SU-DHL-6 (cell line): ENCODE data around the gene TRIM34.
A peak's percentile ranks its signal among the peaks of the same experiment; 100 is the strongest.

ENCODE experiments used
- H2AFZ ChIP-seq: fragments of 200-600 bp; sonication (generic); 2 replicates; pipeline ENCODE4 v1.6.1; 2014; ENCODE audit warnings: low read depth, mild to moderate bottlenecking, moderate library complexity, mixed read lengths, antibody characterized with exemption, low read length; ENCODE audit not compliant: severe bottlenecking
- H3F3A ChIP-seq: fragments of 200-600 bp; shearing (Covaris generic); 2 replicates; pipeline ENCODE4 v1.6.0; 2016; ENCODE audit warnings: antibody characterized with exemption, mild to moderate bottlenecking; ENCODE audit not compliant: insufficient read depth
- H3K27ac ChIP-seq: fragments of 200-600 bp; sonication (generic); 2 replicates; pipeline ENCODE4 v1.5.1; 2016; ENCODE audit warnings: low read depth, mild to moderate bottlenecking, low read length, moderate library complexity, mixed read lengths
- H3K27me3 ChIP-seq: fragments of 200-600 bp; sonication (generic), shearing (Covaris generic); 2 replicates; pipeline ENCODE4 v1.6.0; 2014; ENCODE audit warnings: mild to moderate bottlenecking, low read length
- H3K36me3 ChIP-seq: fragments of 200-600 bp; sonication (generic); 2 replicates; pipeline ENCODE4 v1.6.1; 2014; ENCODE audit warnings: mild to moderate bottlenecking, low read length, mixed read lengths
- H3K4me2 ChIP-seq: fragments of 300-600, 200-600 bp; shearing (Covaris generic), sonication (generic); 2 replicates; pipeline ENCODE4 v1.6.0; 2014; ENCODE audit warnings: low read length, low read depth, mild to moderate bottlenecking; ENCODE audit not compliant: poor library complexity, severe bottlenecking
- H3K4me3 ChIP-seq: fragments of 200-600 bp; sonication (generic); 2 replicates; pipeline ENCODE4 v1.5.1; 2014; ENCODE audit warnings: antibody characterized with exemption, low read length, mild to moderate bottlenecking, mixed read lengths; ENCODE audit not compliant: insufficient read depth, poor library complexity, severe bottlenecking
- H3K79me2 ChIP-seq: fragments of 200-600 bp; sonication (generic); 2 replicates; pipeline ENCODE4 v1.6.1; 2014; ENCODE audit warnings: mild to moderate bottlenecking, low read length, moderate library complexity; ENCODE audit not compliant: insufficient read depth
- H3K9ac ChIP-seq: fragments of 200-600 bp; sonication (generic); 2 replicates; pipeline ENCODE4 v1.7.0; 2014; ENCODE audit warnings: mild to moderate bottlenecking, low read length
- H3K9me2 ChIP-seq: fragments of 200-600 bp; sonication (generic); replicated peaks from 2 replicates; pipeline ENCODE4 v1.6.1; 2014; ENCODE audit warnings: low read length; ENCODE audit not compliant: insufficient read depth
- H3K9me3 ChIP-seq: fragments of 200-600 bp; sonication (generic); 2 replicates; pipeline ENCODE4 v1.6.1; 2014; ENCODE audit warnings: low read length, mixed read lengths; ENCODE audit not compliant: insufficient read depth
- H4K20me1 ChIP-seq: fragments of 200-600 bp; sonication (generic); 2 replicates; pipeline ENCODE4 v1.6.1; 2014; ENCODE audit warnings: low read depth, mild to moderate bottlenecking, antibody characterized with exemption, low read length, moderate library complexity, mixed read lengths
- EZH2phosphoT487 ChIP-seq: fragments of 200-600 bp; sonication (generic), shearing (Covaris generic); conservative IDR thresholded peaks from 2 replicates; pipeline ENCODE4 v1.6.1; 2018; ENCODE audit warnings: mild to moderate bottlenecking, antibody characterized with exemption, low read length, moderate library complexity, mixed read lengths
- TF ChIP-seq, protein P1 (sequence below): fragments of 200-600 bp; sonication (generic); IDR thresholded peaks from one replicate; pipeline ENCODE4 v1.5.1; 2017; ENCODE audit warnings: antibody characterized with exemption, mild to moderate bottlenecking, low read length, moderate library complexity; ENCODE audit not compliant: insufficient read depth, poor library complexity, severe bottlenecking

The TRIM34 gene

DNA sequence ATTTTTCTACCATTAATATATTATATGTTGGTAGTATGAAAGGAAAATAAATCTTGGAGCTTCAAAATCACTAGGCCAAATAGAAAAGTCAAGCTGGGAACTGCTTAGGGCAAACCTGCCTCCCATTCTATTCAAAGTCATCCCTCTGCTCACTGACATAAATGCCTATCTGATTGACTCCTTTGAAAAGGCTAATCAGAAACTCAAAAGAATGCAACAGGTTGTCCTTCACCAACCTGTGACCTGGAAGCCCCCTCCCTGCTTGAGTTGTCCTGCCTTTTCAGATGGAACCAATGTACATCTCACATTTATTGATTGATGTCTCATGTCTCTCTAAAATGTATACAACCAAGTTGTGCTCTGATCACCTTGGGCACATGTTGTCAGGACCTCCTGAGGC, 3.2 kb upstream of the TRIM34 start:
- H3K9ac ChIP-seq: no peak overlapping the region
- H3K27ac ChIP-seq: no peak overlapping the region
- no peaks in the 10 kb centered on the region for H3K9me2 ChIP-seq
- H3K27me3 ChIP-seq: no peaks in the 10 kb centered on the region
- no peaks in the 10 kb centered on the region for H3F3A ChIP-seq
- H3K4me3 ChIP-seq: no peak overlapping the region
- H3K36me3 ChIP-seq: no peaks in the 10 kb centered on the region
- H3K9me3 ChIP-seq: no peaks in the 10 kb centered on the region
- no peak overlapping the region for H3K4me2 ChIP-seq
- TF ChIP-seq, protein P1, sequence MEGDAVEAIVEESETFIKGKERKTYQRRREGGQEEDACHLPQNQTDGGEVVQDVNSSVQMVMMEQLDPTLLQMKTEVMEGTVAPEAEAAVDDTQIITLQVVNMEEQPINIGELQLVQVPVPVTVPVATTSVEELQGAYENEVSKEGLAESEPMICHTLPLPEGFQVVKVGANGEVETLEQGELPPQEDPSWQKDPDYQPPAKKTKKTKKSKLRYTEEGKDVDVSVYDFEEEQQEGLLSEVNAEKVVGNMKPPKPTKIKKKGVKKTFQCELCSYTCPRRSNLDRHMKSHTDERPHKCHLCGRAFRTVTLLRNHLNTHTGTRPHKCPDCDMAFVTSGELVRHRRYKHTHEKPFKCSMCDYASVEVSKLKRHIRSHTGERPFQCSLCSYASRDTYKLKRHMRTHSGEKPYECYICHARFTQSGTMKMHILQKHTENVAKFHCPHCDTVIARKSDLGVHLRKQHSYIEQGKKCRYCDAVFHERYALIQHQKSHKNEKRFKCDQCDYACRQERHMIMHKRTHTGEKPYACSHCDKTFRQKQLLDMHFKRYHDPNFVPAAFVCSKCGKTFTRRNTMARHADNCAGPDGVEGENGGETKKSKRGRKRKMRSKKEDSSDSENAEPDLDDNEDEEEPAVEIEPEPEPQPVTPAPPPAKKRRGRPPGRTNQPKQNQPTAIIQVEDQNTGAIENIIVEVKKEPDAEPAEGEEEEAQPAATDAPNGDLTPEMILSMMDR: no peak
- no peak for TF ChIP-seq EZH2phosphoT487
- no peaks in the 10 kb centered on the region for H3K79me2 ChIP-seq
- no peaks in the 10 kb centered on the region for H4K20me1 ChIP-seq
- H2AFZ ChIP-seq: no peak overlapping the region

DNA sequence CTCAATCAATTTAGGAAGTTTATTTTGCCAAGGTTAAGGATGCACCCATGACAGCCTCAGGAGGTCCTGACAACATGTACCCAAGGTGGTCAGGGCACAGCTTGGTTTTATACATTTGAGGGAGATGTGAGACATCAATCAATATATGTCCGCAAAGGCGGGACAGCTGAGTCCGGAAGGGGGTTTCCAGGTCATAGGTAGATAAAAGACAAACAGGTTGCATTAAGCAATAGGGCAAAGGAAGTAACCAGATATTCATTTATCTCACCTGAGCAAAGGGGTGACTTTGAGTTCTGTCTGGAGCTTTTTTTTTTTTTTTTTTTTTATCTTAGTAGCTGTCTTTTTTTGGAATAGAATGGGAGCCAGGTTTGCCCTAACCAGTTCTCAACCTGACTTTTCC, 2.0 kb upstream of the TRIM34 start:
- Histone ChIP-seq H3K36me3 (no peaks in the 10 kb centered on the region), H3F3A (no peaks in the 10 kb centered on the region), H3K27ac (no peak overlapping the region), H3K27me3 (no peaks in the 10 kb centered on the region), H4K20me1 (no peaks in the 10 kb centered on the region), H3K4me3 (no peak overlapping the region), H3K79me2 (no peaks in the 10 kb centered on the region), H3K9ac (no peak overlapping the region), H3K9me3 (no peaks in the 10 kb centered on the region), H2AFZ (no peak overlapping the region), H3K4me2 (no peak overlapping the region), H3K9me2 (no peaks in the 10 kb centered on the region)
- TF ChIP-seq, protein P1: no peak
- TF ChIP-seq EZH2phosphoT487: no peak

DNA sequence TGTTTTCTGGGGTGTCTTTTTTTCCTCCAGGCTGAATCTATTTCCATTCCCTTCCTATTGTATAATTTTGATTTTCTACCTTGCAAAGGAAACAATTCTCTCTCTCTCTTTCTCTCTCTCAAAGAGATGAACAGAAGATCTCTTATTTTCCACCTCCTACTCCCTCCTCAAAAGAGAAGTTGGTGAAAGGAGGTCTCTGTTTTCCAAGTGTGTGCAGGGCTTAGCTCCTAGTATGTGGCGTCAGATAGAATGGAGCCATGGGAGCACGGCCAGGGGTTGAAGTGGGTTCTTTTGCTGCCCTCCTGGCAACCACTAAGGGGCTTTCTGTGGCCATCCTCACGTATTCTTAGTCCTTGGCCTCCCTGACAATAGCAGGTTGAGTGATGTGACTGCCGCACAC, 480 bp downstream of the TRIM34 start:
- Histone ChIP-seq H3K4me3 (peak overlapping the region; percentile 60), H4K20me1 (no peaks in the 10 kb centered on the region), H3K27ac (peak overlapping the region; percentile 31), H2AFZ (peak overlapping the region; percentile 88), H3K9ac (peak overlapping the region; percentile 57), H3K36me3 (no peaks in the 10 kb centered on the region), H3K27me3 (no peaks in the 10 kb centered on the region), H3K9me2 (no peaks in the 10 kb centered on the region), H3F3A (no peaks in the 10 kb centered on the region), H3K9me3 (no peaks in the 10 kb centered on the region), H3K79me2 (no peaks in the 10 kb centered on the region), H3K4me2 (peak overlapping the region; percentile 83)
- TF ChIP-seq, protein P1: no peak
- TF ChIP-seq EZH2phosphoT487: no peak
